ENCODE results near the gene ZGLP1.

ZGLP1 gene

GRCh38 chr19:10283301-10284064 is 26.1 kb downstream of the ZGLP1 start:
- TF ChIP-seq FOXM1 (IDR thresholded peaks at IDR 0.05; ENCODE audit: borderline replicate concordance, low read depth) (no peak), USF1 (IDR thresholded peaks at IDR 0.05) (no peak), YY1 (IDR thresholded peaks at IDR 0.05; ENCODE audit: low read depth) (no peak), REST (IDR thresholded peaks at IDR 0.05; ENCODE audit: low read depth) (no peak), RAD21 (IDR thresholded peaks at IDR 0.05; ENCODE audit: low read depth) (no peak), ZBTB7A (IDR thresholded peaks at IDR 0.05; ENCODE audit: low read depth) (no peak), CREB1 (IDR thresholded peaks at IDR 0.05; ENCODE audit: low read depth) (no peak), EGR1 (IDR thresholded peaks at IDR 0.05) (no peak), TAF1 (IDR thresholded peaks at IDR 0.05; ENCODE audit: low read depth) (no peak), CEBPB (IDR thresholded peaks at IDR 0.05) (no peak), EP300 (IDR thresholded peaks at IDR 0.05; ENCODE audit: borderline replicate concordance) (no peak), TCF12 (IDR thresholded peaks at IDR 0.05; ENCODE audit: low read depth) (no peak), NFIC (IDR thresholded peaks at IDR 0.05) (no peak), MAX (IDR thresholded peaks at IDR 0.05) (no peak), TEAD4 (IDR thresholded peaks at IDR 0.05) (no peak)

GRCh38 chr19:10279737-10280442 is 29.7 kb downstream of the ZGLP1 start:
- no peak for TF ChIP-seq YY1 (IDR thresholded peaks at IDR 0.05; ENCODE audit: low read depth)
- no peak for TF ChIP-seq FOXM1 (IDR thresholded peaks at IDR 0.05; ENCODE audit: borderline replicate concordance, low read depth)
- TF ChIP-seq TCF12 (IDR thresholded peaks at IDR 0.05; ENCODE audit: low read depth) = no peak
- TF ChIP-seq USF1 (IDR thresholded peaks at IDR 0.05) = no peak
- TF ChIP-seq EGR1 (IDR thresholded peaks at IDR 0.05) = no peak
- no peak for TF ChIP-seq MAX (IDR thresholded peaks at IDR 0.05)
- TF ChIP-seq EP300 (IDR thresholded peaks at IDR 0.05; ENCODE audit: borderline replicate concordance) = no peak
- no peak for TF ChIP-seq RAD21 (IDR thresholded peaks at IDR 0.05; ENCODE audit: low read depth)
- TF ChIP-seq CREB1 (IDR thresholded peaks at IDR 0.05; ENCODE audit: low read depth) = no peak
- no peak for TF ChIP-seq TEAD4 (IDR thresholded peaks at IDR 0.05)
- no peak for TF ChIP-seq TAF1 (IDR thresholded peaks at IDR 0.05; ENCODE audit: low read depth)
- TF ChIP-seq ZBTB7A (IDR thresholded peaks at IDR 0.05; ENCODE audit: low read depth) = no peak
- TF ChIP-seq REST (IDR thresholded peaks at IDR 0.05; ENCODE audit: low read depth) = no peak
- TF ChIP-seq NFIC (IDR thresholded peaks at IDR 0.05) = no peak
- TF ChIP-seq CEBPB (IDR thresholded peaks at IDR 0.05) = no peak

- no peak for TF ChIP-seq TAF1 (IDR thresholded peaks at IDR 0.05; ENCODE audit: low read depth)
- no peak for TF ChIP-seq MAX (IDR thresholded peaks at IDR 0.05)
- TF ChIP-seq TCF12 (IDR thresholded peaks at IDR 0.05; ENCODE audit: low read depth) = no peak
- no peak for TF ChIP-seq USF1 (IDR thresholded peaks at IDR 0.05)
- TF ChIP-seq EP300 (IDR thresholded peaks at IDR 0.05; ENCODE audit: borderline replicate concordance) = no peak
- no peak for TF ChIP-seq YY1 (IDR thresholded peaks at IDR 0.05; ENCODE audit: low read depth)
- no peak for TF ChIP-seq ZBTB7A (IDR thresholded peaks at IDR 0.05; ENCODE audit: low read depth)
Observed at GRCh38 chr19:10278935-10279334, 30.7 kb downstream of the ZGLP1 start.

- TF ChIP-seq TCF12 (IDR thresholded peaks at IDR 0.05; ENCODE audit: low read depth) (no peak), CREB1 (IDR thresholded peaks at IDR 0.05; ENCODE audit: low read depth) (no peak), RAD21 (IDR thresholded peaks at IDR 0.05; ENCODE audit: low read depth) (no peak), EGR1 (IDR thresholded peaks at IDR 0.05) (no peak), FOXM1 (IDR thresholded peaks at IDR 0.05; ENCODE audit: borderline replicate concordance, low read depth) (no peak), REST (IDR thresholded peaks at IDR 0.05; ENCODE audit: low read depth) (no peak), TEAD4 (IDR thresholded peaks at IDR 0.05) (no peak), TAF1 (IDR thresholded peaks at IDR 0.05; ENCODE audit: low read depth) (no peak), NFIC (IDR thresholded peaks at IDR 0.05) (no peak), YY1 (IDR thresholded peaks at IDR 0.05; ENCODE audit: low read depth) (no peak)
Observed at GRCh38 chr19:10277795-10278589, 31.6 kb downstream of the ZGLP1 start.
